GM21723 (cell line): Measurements from ENCODE around the gene PLCH2.

Experiments used
- ATAC-seq: cut with Tn5 transposase; IDR thresholded peaks from one replicate; pipeline ENCODE4 v1.9.1; 2021; ENCODE audit warnings: mild to moderate bottlenecking, moderate library complexity; ENCODE audit not compliant: unreplicated experiment

Gene PLCH2, protein sequence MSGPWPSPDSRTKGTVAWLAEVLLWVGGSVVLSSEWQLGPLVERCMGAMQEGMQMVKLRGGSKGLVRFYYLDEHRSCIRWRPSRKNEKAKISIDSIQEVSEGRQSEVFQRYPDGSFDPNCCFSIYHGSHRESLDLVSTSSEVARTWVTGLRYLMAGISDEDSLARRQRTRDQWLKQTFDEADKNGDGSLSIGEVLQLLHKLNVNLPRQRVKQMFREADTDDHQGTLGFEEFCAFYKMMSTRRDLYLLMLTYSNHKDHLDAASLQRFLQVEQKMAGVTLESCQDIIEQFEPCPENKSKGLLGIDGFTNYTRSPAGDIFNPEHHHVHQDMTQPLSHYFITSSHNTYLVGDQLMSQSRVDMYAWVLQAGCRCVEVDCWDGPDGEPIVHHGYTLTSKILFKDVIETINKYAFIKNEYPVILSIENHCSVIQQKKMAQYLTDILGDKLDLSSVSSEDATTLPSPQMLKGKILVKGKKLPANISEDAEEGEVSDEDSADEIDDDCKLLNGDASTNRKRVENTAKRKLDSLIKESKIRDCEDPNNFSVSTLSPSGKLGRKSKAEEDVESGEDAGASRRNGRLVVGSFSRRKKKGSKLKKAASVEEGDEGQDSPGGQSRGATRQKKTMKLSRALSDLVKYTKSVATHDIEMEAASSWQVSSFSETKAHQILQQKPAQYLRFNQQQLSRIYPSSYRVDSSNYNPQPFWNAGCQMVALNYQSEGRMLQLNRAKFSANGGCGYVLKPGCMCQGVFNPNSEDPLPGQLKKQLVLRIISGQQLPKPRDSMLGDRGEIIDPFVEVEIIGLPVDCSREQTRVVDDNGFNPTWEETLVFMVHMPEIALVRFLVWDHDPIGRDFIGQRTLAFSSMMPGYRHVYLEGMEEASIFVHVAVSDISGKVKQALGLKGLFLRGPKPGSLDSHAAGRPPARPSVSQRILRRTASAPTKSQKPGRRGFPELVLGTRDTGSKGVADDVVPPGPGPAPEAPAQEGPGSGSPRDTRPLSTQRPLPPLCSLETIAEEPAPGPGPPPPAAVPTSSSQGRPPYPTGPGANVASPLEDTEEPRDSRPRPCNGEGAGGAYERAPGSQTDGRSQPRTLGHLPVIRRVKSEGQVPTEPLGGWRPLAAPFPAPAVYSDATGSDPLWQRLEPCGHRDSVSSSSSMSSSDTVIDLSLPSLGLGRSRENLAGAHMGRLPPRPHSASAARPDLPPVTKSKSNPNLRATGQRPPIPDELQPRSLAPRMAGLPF (N-terminal part only)

DNA sequence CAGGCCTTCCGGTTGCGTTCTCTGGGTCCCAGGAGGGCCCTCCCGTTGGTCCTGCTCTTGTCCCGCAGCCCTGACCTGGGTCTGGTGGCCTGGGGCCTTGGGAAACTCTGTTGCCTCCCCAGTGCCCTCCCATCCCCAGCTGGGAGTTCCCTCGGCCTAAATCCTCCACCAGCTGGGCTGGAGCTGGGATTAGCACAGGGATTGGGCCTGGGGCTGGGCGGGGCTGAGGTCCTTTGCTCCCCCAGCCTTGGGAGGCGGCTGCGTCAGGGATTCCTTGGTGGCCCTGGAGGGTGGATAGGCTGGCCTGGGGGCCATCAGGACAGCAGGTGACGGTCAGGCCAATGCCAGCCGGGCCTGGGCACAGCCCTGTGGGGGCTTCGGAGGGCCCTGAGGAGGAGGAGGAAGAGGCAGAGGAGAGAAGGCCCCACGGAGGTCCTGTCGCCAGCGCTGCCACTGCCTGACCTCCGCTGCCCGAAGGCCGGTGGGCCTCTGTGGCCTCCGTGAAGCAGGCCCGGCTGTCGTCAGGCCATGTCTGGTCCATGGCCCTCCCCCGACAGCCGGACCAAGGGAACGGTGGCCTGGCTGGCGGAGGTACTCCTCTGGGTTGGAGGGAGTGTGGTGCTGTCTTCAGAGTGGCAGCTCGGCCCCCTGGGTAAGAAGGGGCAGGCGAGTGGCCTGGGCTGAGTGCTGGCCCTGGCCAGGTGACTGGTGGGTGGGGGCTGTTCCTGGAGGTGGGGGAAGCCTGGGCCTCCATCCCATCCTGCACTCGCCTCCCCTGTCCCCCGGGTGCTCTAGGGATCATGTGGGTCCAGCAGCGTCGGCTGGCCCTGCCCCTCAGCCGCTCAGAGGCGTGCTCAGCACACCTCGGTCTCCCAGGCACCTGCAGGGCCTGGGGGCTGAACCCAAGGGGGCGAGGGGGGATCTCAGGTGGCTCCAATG, at the start of gene PLCH2:
TSS of gene PLCH2 (plus strand) at position 229 of the 939 bp plus-strand sequence. CDS start at position 529, 300 bp downstream.
- no peak for ATAC-seq

GRCh38 chr1:2426540-2426939, 49.5 kb upstream of the PLCH2 start:
- no peak for ATAC-seq

DNA sequence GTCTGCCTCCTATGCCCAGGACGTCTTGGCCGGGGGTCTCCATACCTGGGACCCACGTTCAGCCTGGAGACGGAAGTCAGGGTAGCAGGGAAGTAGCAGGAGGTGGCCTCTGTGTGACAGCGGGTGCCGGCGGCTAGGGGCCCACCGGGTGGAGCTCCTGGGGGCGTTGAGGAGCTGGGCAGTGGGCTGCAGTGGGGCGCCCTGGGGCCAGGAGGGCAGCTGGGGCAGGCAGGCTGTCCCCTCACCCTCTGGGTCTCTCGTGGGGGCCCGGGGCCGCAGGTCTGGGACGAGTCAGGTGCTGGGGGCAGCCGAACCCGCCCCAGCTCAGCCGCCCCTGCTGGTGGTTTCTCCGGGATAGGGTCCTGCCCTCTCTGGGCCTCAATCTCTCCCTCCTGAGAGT, 49.0 kb upstream of the PLCH2 start:
- no peak for ATAC-seq

GRCh38 chr1:2427976-2428375, 48.1 kb upstream of the PLCH2 start:
- ATAC-seq, result no peak

DNA sequence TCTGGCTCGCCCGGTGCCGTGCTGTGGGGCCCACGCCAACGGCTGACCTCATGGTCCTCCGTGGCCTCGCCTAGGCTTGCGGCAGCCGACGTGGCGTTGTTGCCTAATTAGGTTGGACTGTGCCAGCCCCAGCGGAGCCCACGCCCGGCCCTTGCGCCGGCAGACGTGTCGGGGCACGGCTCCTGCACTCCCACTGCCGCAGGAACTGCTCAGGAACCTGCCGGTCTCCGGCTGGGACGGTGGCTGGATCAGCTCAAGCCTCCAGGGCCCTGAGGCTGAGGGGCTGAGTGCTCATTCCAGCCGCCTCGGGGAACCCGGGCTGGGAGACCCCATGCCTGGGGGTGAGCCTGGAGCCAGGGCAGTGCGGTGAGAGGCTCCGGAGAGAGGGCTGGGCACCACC, 47.6 kb upstream of the PLCH2 start:
- ATAC-seq, result no peak

GRCh38 chr1:2429780-2430591, 46.1 kb upstream of the PLCH2 start:
- no peak for ATAC-seq

- no peak for ATAC-seq
These were observed 45.5 kb upstream of the PLCH2 start for GRCh38 chr1:2430592-2430973.

DNA sequence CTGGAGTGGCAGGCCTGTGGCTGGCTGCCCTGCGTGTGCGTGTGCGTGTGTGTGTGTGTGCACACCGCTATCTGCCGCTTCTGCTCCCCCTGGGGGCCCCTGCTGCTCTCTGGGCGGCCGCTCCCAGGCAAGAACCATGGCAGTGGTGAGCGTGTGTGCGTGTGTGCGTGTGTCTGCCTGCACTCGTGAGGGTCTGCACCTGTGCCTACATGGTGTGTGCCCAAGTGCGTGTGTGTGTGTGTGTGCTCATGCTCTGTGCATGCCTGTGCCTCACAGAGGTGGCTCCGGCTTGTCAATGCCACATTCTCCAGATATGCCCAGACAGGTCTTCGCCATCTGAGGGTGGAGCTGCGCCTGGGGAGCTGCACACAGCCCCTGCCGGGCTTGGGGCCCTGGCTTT, 45.0 kb upstream of the PLCH2 start:
- ATAC-seq, result no peak

- ATAC-seq, result no peak
These were observed 44.6 kb upstream of the PLCH2 start for GRCh38 chr1:2431518-2431917.

- ATAC-seq, result no peak
These were observed 43.6 kb upstream of the PLCH2 start for GRCh38 chr1:2432441-2432844.

- no peak for ATAC-seq
These were observed 42.9 kb upstream of the PLCH2 start for GRCh38 chr1:2433196-2433595.

DNA sequence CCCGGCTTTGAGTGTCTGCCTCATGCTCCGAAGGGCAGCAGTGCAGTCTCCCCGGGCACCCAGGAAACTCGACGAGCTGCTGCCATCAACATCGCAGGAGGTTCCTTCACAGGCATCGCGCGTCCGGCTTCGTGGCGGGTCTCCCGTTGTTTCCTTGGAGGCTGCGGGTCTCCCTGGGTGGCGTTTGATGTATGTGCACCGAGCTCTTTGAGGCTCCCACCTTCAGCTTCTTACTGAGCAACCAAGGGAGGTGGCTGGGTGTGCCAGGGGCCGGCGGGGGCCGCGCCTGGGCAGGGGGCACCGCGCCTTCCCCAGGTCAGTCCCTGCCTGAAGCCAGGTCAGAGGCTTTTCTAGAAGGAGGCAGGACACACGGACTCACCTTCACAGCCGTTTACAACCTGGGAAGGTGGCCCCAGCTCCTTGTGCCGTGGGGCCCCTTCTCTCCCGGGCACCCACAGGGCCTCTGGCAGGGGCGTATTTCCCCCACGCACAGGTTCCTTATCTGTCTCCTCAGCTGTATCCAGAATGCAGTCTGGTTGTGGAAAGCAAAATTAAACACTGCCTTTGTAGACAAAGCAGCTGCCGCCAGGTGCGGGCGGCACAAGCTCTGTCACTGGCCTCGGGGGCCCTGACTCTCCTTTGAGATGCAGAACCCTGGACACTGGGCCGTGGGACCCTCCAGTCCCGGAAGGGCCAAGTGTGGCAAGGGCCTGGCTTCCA, 42.0 kb upstream of the PLCH2 start:
- no peak for ATAC-seq

DNA sequence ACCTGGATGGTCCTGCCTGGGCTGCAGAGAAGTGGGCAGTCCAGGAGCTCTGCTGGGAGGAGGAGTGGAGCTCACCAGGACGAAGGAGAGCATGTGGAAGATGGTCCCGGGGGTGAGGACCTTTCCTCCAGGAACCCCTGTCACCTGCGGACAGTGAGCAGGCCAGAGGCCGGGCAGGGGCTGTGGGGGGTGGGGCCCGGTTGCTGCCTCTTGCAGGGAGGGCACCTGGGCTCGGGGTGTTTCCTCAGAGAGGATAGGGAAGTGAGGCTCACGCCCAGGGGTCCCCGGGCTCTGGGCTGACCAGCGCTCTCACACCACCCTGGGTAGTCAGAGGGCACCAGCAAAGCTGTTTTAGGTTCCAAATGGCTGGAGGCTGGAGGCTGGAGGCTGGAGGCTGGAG, 41.0 kb upstream of the PLCH2 start:
- ATAC-seq, result no peak

DNA sequence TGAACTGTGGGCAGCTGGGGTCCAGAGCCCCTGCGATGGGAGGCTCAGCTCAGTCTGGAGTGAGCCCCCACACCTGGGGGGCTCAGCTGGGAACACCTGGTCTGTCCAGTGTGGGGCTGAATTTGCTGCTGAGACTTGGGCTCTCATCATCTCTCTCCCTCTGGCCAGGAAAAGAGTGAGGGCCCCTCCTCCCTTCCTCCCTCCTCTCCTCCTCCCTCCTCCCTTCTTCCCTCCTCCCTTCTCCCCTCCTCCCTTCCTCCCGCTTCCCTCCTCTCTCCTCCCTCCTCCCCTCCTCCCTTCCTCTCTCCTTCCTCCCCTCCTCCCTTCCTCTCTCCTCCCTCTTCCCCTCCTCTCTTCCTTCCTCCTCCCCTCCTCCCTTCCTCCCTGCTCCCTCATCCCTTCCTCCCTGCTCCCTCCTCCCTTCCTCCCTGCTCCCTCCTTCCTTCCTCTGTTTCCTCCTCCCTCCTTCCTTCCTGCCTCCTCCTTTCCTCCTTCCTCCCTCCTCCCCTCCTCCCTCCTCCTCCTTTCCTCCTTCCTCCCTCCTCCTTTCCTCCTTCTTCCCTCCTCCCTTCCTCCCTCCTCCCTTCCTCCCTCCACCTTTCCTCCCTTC, 40.2 kb upstream of the PLCH2 start:
- ATAC-seq, result no peak

DNA sequence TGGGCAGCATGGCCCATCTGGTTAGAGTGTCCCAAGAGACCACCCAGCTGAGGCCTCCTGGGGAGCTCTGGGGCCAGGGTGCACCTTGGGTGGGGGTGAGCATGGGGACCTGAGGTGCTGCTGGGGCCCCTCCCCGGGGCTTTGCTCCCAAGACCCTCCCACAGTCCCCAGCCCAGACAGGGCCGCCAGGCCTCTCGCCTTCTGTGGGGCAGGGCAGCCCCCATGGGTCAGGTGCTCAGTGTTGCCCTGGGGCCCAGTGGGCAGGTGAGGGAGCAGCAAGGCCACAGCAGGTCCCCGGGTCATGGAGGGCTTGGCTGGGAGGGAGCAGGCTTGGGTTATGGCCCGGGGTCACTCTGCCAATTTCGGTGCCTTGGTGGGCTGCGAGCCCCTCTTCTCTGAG, 39.2 kb upstream of the PLCH2 start:
- no peak for ATAC-seq

DNA sequence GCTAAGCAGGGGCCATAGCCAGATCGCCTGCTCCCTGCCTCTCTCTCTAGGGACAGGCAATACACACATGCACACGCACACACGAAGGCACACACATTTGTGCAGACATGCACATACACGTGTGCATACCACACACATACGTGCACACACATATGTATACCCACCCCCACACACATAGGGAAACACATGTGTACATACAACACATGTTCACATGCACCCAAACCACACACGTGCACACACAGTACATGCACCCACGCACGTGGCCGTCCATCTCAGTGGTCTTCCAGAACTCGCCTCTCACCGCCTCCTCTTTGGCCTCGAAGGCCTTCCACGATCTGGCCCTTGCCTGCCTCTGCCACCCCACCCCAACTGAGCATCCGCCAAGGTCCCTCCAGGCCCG, 38.5 kb upstream of the PLCH2 start:
- no peak for ATAC-seq

GRCh38 chr1:2438038-2438437, 38.1 kb upstream of the PLCH2 start:
- no peak for ATAC-seq

- ATAC-seq, result no peak
These were observed 37.4 kb upstream of the PLCH2 start for GRCh38 chr1:2438641-2439040.
